ENCODE results near the gene OMA1. TPM values are rescaled to one million over a fixed set of nuclear protein-coding genes. Genes with fewer than 3 reads are reported as not detected.

The OMA1 gene
- polyA plus RNA-seq, 1 donor from 2014 or later = 11.0 TPM

DNA sequence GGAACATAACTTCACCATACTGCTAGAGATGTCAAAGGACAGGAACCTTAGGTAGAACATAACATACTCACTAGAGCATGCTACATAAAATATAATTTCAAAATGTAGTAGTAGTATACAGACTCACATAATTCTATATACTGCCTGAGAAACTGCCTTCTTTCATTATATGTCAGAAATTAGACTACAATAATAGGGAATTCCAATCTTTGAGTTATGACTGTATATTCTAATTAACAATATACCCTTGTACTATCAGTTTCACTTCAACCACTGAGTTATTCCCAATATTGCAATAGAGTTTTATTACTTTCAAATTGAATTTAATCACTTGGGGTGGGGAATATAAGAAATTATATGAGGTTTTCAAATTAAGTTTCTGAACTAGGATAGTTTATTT is 44.0 kb downstream of the OMA1 start:
- Histone ChIP-seq H3K4me3 (ENCODE audit: low read length) (no peak overlapping the region), H3K79me2 (replicated peaks; ENCODE audit: insufficient read depth, low read length) (no peaks in the 10 kb centered on the region), H3K9me3 (ENCODE audit: low read length) (no peaks in the 10 kb centered on the region), H3K9ac (ENCODE audit: low read length) (no peak overlapping the region), H4K20me1 (ENCODE audit: insufficient read depth) (no peaks in the 10 kb centered on the region), H3F3A (ENCODE audit: insufficient read depth, low read length, poor library complexity, severe bottlenecking) (no peaks in the 10 kb centered on the region), H2AFZ (ENCODE audit: low read depth, low read length) (no peak overlapping the region), H3K36me3 (ENCODE audit: insufficient read depth, low read length) (no peaks in the 10 kb centered on the region), H3K4me2 (ENCODE audit: low read length) (no peak overlapping the region), H3K27me3 (ENCODE audit: insufficient read depth, low read depth, low read length) (no peaks in the 10 kb centered on the region), H3K9me2 (ENCODE audit: insufficient read depth, low read length) (no peaks in the 10 kb centered on the region), H3K27ac (ENCODE audit: low read length) (no peak overlapping the region)
- TF ChIP-seq, protein P1, sequence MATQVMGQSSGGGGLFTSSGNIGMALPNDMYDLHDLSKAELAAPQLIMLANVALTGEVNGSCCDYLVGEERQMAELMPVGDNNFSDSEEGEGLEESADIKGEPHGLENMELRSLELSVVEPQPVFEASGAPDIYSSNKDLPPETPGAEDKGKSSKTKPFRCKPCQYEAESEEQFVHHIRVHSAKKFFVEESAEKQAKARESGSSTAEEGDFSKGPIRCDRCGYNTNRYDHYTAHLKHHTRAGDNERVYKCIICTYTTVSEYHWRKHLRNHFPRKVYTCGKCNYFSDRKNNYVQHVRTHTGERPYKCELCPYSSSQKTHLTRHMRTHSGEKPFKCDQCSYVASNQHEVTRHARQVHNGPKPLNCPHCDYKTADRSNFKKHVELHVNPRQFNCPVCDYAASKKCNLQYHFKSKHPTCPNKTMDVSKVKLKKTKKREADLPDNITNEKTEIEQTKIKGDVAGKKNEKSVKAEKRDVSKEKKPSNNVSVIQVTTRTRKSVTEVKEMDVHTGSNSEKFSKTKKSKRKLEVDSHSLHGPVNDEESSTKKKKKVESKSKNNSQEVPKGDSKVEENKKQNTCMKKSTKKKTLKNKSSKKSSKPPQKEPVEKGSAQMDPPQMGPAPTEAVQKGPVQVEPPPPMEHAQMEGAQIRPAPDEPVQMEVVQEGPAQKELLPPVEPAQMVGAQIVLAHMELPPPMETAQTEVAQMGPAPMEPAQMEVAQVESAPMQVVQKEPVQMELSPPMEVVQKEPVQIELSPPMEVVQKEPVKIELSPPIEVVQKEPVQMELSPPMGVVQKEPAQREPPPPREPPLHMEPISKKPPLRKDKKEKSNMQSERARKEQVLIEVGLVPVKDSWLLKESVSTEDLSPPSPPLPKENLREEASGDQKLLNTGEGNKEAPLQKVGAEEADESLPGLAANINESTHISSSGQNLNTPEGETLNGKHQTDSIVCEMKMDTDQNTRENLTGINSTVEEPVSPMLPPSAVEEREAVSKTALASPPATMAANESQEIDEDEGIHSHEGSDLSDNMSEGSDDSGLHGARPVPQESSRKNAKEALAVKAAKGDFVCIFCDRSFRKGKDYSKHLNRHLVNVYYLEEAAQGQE (IDR thresholded peaks at IDR 0.05; ENCODE audit: borderline replicate concordance) = no peak
- TF ChIP-seq EP300 (conservative IDR thresholded peaks at IDR 0.05; ENCODE audit: poor library complexity, severe bottlenecking) = no peak
- no peak for TF ChIP-seq MXI1 (conservative IDR thresholded peaks at IDR 0.05; ENCODE audit: poor library complexity, severe bottlenecking)
- TF ChIP-seq SMC3 (conservative IDR thresholded peaks at IDR 0.05; ENCODE audit: poor library complexity) = no peak
- no peak for TF ChIP-seq TAF1 (IDR thresholded peaks at IDR 0.05; ENCODE audit: low read depth)
- TF ChIP-seq, protein P2, sequence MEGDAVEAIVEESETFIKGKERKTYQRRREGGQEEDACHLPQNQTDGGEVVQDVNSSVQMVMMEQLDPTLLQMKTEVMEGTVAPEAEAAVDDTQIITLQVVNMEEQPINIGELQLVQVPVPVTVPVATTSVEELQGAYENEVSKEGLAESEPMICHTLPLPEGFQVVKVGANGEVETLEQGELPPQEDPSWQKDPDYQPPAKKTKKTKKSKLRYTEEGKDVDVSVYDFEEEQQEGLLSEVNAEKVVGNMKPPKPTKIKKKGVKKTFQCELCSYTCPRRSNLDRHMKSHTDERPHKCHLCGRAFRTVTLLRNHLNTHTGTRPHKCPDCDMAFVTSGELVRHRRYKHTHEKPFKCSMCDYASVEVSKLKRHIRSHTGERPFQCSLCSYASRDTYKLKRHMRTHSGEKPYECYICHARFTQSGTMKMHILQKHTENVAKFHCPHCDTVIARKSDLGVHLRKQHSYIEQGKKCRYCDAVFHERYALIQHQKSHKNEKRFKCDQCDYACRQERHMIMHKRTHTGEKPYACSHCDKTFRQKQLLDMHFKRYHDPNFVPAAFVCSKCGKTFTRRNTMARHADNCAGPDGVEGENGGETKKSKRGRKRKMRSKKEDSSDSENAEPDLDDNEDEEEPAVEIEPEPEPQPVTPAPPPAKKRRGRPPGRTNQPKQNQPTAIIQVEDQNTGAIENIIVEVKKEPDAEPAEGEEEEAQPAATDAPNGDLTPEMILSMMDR (IDR thresholded peaks at IDR 0.05; ENCODE audit: poor library complexity, severe bottlenecking) = no peak
- no peak for TF ChIP-seq POLR2AphosphoS5 (IDR thresholded peaks at IDR 0.05)
- TF ChIP-seq EZH2 (IDR thresholded peaks at IDR 0.05; ENCODE audit: borderline replicate concordance, insufficient read depth, low read length, poor library complexity, severe bottlenecking) = no peak
- no peak for TF ChIP-seq RAD21 (conservative IDR thresholded peaks at IDR 0.05)

DNA sequence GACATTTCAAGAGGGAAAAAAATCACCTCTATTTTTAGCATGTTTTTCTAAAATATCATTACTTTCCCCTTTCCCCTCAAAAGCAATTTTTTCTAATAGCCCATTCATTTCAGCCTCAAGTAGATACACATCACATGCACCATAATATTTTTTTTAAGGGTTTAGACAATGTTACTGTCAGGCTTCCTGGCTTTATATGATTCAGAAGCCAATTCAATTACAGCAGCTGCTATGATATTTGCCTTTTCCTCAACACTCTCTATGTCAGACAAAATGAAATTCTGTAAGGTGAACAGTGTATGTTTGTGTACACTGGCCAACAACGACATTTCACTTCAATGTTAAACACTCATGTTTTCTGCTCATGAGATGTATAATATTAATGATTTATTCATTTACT is 46.5 kb downstream of the OMA1 start:
- Histone ChIP-seq H3K27me3 (ENCODE audit: insufficient read depth, low read depth, low read length) (no peaks in the 10 kb centered on the region), H3K4me2 (ENCODE audit: low read length) (no peak overlapping the region), H3K27ac (ENCODE audit: low read length) (no peak overlapping the region), H3K9me2 (ENCODE audit: insufficient read depth, low read length) (no peaks in the 10 kb centered on the region), H4K20me1 (ENCODE audit: insufficient read depth) (no peaks in the 10 kb centered on the region), H3K79me2 (replicated peaks; ENCODE audit: insufficient read depth, low read length) (no peaks in the 10 kb centered on the region), H2AFZ (ENCODE audit: low read depth, low read length) (no peak overlapping the region), H3K36me3 (ENCODE audit: insufficient read depth, low read length) (no peaks in the 10 kb centered on the region), H3K9ac (ENCODE audit: low read length) (no peak overlapping the region), H3K4me3 (ENCODE audit: low read length) (no peak overlapping the region), H3K9me3 (ENCODE audit: low read length) (no peaks in the 10 kb centered on the region), H3F3A (ENCODE audit: insufficient read depth, low read length, poor library complexity, severe bottlenecking) (no peaks in the 10 kb centered on the region)
- TF ChIP-seq EP300 (conservative IDR thresholded peaks at IDR 0.05; ENCODE audit: poor library complexity, severe bottlenecking) = no peak
- TF ChIP-seq RAD21 (conservative IDR thresholded peaks at IDR 0.05) = no peak
- no peak for TF ChIP-seq SMC3 (conservative IDR thresholded peaks at IDR 0.05; ENCODE audit: poor library complexity)
- TF ChIP-seq, protein P2 (IDR thresholded peaks at IDR 0.05; ENCODE audit: poor library complexity, severe bottlenecking) = no peak
- TF ChIP-seq MXI1 (conservative IDR thresholded peaks at IDR 0.05; ENCODE audit: poor library complexity, severe bottlenecking) = no peak

Data from neural cell (in vitro differentiated cells).